ENCODE results near the gene SLC34A3. TPM values are rescaled to one million over a fixed set of nuclear protein-coding genes. Genes with fewer than 3 reads are reported as not detected.
A peak's percentile ranks its signal among the peaks of the same experiment; 100 is the strongest.

SLC34A3 gene
- polyA plus RNA-seq, 2 donors, result 1.3 to 1.6 TPM

DNA sequence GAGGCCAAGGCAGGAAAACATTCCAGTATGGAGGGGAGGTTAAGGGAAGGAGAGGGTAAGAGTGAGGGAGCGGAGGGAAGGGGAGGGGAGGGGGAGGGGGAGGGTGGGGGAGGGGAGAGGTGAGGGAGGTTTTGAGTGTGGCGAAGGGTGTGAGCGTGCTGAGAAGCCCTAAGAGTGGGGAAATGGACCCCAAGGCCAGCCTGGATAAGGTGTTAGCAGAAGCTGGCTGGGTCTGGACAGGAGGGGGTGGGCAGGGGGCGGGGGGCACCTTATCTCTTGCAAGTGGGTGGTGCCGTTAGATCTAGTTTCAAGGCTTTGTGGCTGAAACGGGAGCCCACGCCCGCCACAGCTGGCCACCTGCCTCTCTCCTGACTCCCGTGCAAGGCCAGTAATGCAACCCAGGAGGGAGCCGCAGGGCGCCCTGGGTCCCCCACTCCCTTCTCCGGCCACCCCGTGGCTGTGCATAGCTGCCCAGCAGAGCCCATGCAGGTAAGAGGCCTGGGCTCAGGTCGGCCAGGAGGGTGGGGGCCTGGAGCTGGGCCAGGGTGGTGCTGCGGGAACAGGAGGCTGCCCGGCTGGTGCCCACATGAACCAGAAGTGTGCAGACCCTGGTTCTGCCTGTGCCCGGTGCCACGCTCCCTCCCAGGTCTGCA lies 2.7 kb upstream of the SLC34A3 start:
- Histone ChIP-seq H3K9me3 (ENCODE audit: control insufficient read depth in 2 of 2, insufficient read depth in 1 of 2, low read depth in 1 of 2, low read length in 1 of 2) (no peaks in the 10 kb centered on the region), H3K27ac (ENCODE audit: low read depth in 2 of 2, low read length in 1 of 2) (peak overlapping the region; percentile 93 to 94), H3K27me3 (ENCODE audit: control insufficient read depth in 1 of 2, insufficient read depth in 2 of 2, low read length in 2 of 2) (no peaks in the 10 kb centered on the region), H3K4me3 (ENCODE audit: low read depth in 1 of 2, low read length in 2 of 2) (no peak overlapping the region), H3K36me3 (ENCODE audit: control insufficient read depth in 2 of 2, insufficient read depth in 2 of 2, low read length in 1 of 2) (peaks cover 0 to 8% of the 10 kb centered on the region in 2 donors), H3K4me1 (ENCODE audit: control insufficient read depth in 2 of 2, insufficient read depth in 2 of 2, low read length in 1 of 2) (peaks cover 3 to 21% of the 10 kb centered on the region in 2 donors)
- WGBS, 2 donors, result 31 to 36% methylated on average over 12 to 18 of the region's 18 CpGs

DNA sequence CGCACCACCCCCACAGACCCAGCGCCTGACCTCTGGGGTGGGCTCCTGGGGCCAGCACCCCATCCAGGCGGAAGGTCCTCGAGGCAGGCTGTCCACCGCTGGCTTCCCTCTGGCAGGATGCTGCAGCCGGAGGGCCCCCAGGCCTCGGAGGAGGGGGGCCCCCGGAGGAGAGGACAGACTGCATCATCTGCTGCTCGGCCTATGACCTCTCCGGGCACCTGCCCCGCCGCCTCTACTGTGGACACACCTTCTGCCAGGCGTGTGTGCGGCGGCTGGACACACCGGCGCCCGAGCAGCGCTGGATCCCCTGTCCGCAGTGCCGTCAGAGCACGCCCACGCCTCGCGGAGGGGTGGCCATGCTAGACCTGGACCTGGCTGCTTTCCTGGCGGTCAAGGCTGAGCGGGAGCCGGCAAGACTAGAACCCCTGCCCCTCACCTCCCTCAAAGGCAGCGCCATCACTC lies 2.2 kb upstream of the SLC34A3 start:
- Histone ChIP-seq H3K27me3 (ENCODE audit: control insufficient read depth in 1 of 2, insufficient read depth in 2 of 2, low read length in 2 of 2) (no peaks in the 10 kb centered on the region), H3K4me3 (ENCODE audit: low read depth in 1 of 2, low read length in 2 of 2) (no peak overlapping the region), H3K36me3 (ENCODE audit: control insufficient read depth in 2 of 2, insufficient read depth in 2 of 2, low read length in 1 of 2) (peaks cover 0 to 8% of the 10 kb centered on the region in 2 donors), H3K27ac (ENCODE audit: low read depth in 2 of 2, low read length in 1 of 2) (peak overlapping the region in 1 of 2 donors; percentile 50), H3K4me1 (ENCODE audit: control insufficient read depth in 2 of 2, insufficient read depth in 2 of 2, low read length in 1 of 2) (peaks cover 3 to 21% of the 10 kb centered on the region in 2 donors), H3K9me3 (ENCODE audit: control insufficient read depth in 2 of 2, insufficient read depth in 1 of 2, low read depth in 1 of 2, low read length in 1 of 2) (no peaks in the 10 kb centered on the region)
- WGBS, 2 donors, result 44 to 64% methylated on average over 27 to 29 of the region's 29 CpGs

DNA sequence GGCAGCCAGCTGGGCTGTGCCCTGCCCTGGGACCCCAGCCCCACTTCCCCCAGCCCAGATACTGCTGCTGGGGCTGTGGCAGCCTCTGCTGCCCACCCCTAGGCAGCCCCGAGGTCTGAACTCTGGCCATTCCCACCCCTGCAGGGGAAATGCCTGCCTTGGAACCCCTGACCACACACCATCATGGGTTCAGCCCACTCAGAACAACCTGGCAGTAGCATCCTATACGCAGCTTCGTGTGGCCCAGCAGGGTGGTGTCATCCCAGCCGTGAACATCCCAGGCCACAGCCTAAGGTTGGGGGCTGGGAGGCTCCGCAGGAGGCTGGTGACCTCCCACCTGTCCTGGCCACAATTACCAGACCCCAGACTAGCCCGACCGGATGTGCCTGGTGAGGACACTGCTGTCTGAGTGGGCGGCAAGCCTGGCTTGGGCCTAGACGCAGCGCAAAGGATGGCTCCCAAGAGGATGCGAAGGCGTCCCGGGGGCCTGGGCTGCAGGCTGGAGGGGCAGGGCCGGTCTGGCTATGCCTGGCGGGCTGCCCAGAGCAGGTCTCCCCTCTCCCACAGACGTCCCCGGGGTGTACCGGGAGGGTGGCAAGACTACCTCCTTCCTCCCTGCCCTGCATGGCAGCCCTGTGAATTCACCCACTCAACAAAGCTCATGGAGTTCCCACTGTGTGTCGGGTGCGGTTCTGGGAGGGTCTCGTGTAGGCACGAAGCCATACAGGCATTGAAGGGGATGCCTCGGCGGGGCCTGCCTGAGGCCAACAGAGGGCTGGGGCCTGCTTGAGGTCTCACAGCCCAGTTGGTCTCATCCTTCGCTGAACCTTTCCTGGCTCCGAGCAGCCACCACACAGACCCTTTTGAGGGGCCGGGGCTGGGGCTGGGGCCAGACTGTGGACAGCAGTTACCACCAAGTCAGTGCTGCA lies 1.5 kb upstream of the SLC34A3 start:
- WGBS, 2 donors, result 64 to 67% methylated on average over 27 of the region's 27 CpGs
- no peak overlapping the region for H3K4me3 ChIP-seq (ENCODE audit: low read depth in 1 of 2, low read length in 2 of 2)
- peaks cover 0 to 8% of the 10 kb centered on the region in 2 donors for H3K36me3 ChIP-seq (ENCODE audit: control insufficient read depth in 2 of 2, insufficient read depth in 2 of 2, low read length in 1 of 2)
- H3K4me1 ChIP-seq (ENCODE audit: control insufficient read depth in 2 of 2, insufficient read depth in 2 of 2, low read length in 1 of 2), result peaks cover 3 to 17% of the 10 kb centered on the region in 2 donors
- no peaks in the 10 kb centered on the region for H3K27me3 ChIP-seq (ENCODE audit: control insufficient read depth in 1 of 2, insufficient read depth in 2 of 2, low read length in 2 of 2)
- H3K9me3 ChIP-seq (ENCODE audit: control insufficient read depth in 2 of 2, insufficient read depth in 1 of 2, low read depth in 1 of 2, low read length in 1 of 2), result no peaks in the 10 kb centered on the region
- peak overlapping the region in 1 of 2 donors; percentile 1 for H3K27ac ChIP-seq (ENCODE audit: low read depth in 2 of 2, low read length in 1 of 2)

DNA sequence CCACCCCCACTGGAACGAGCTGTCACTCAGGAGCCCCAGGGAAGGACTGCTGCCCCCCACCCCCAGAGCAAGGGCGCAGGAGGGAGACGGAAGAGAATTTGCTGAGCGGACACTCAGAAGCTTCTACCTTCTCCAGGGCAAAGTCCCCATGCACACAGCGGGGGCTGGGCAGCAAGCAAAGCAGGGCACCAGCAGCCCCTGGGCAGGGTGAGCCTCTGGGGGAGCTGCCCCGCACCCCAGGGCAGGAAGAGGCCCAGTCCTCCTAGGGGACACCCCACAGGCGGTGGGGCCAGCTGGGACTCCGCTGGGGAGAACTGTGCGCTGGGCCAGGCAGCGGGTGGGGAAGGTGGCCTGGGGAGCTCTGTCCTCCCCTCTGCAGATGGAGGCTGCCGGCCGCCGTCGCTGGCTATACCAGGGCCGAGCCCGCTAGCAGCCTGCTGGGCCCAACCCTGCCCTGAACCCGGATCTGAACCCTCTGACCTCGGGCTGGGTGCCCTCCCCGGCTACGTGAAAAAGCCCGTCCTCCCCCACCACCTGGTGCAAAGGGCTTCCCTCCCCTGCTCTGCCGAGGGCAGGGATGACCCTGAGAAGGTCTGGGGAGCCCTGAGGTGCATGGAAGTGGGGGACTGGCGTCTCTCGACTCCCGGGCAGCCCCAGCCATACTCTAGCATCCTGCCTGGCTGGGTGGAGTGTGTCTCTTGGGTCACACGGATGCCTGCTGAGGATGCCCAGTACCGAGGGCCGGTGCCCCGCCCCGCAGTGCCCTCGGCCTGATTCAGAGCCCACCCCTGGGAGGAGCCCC lies 597 bp upstream of the SLC34A3 start:
- Histone ChIP-seq H3K36me3 (ENCODE audit: control insufficient read depth in 2 of 2, insufficient read depth in 2 of 2, low read length in 1 of 2) (peaks cover 0 to 8% of the 10 kb centered on the region in 2 donors), H3K27ac (ENCODE audit: low read depth in 2 of 2, low read length in 1 of 2) (no peak overlapping the region), H3K4me3 (ENCODE audit: low read depth in 1 of 2, low read length in 2 of 2) (no peak overlapping the region), H3K9me3 (ENCODE audit: control insufficient read depth in 2 of 2, insufficient read depth in 1 of 2, low read depth in 1 of 2, low read length in 1 of 2) (no peaks in the 10 kb centered on the region), H3K4me1 (ENCODE audit: control insufficient read depth in 2 of 2, insufficient read depth in 2 of 2, low read length in 1 of 2) (peaks cover 3 to 17% of the 10 kb centered on the region in 2 donors), H3K27me3 (ENCODE audit: control insufficient read depth in 1 of 2, insufficient read depth in 2 of 2, low read length in 2 of 2) (no peaks in the 10 kb centered on the region)
- 48 to 55% methylated on average over 27 to 31 of the region's 31 CpGs for WGBS, 2 donors

DNA sequence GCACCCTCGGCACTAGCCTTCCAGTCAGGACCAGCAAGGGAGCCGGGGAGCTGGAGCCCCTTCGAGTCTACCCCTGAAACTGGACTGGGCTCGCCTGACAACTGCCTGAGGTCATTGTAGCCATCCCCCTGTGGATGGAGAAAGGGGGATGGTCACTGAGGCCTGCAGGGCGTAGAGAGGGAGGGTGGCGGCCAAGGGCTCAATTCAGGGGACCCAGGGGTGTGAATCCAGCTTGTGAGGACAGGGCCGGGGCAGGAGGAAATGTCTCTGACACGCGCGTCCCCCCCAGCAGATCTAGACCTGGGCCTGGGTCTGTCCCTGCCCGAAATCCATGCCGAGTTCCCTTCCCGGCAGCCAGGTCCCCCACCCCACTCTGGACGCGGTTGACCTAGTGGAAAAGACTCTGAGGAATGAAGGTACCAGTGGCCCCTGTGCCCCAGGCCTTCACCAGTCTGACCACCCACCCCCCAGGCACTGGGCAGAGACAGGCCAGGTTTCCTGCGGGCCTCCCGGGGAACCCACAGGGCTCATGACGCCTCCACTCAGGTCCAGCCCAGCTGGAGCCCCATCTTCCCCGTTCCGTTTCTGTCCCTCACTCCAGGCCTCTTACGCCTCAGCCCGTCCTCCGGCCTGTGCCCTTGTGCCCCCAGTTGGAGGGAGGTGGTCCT lies 805 bp downstream of the SLC34A3 start:
- Histone ChIP-seq H3K4me3 (ENCODE audit: low read depth in 1 of 2, low read length in 2 of 2) (no peak overlapping the region), H3K4me1 (ENCODE audit: control insufficient read depth in 2 of 2, insufficient read depth in 2 of 2, low read length in 1 of 2) (peaks cover 6 to 12% of the 10 kb centered on the region in 2 donors), H3K27ac (ENCODE audit: low read depth in 2 of 2, low read length in 1 of 2) (no peak overlapping the region), H3K9me3 (ENCODE audit: control insufficient read depth in 2 of 2, insufficient read depth in 1 of 2, low read depth in 1 of 2, low read length in 1 of 2) (no peaks in the 10 kb centered on the region), H3K27me3 (ENCODE audit: control insufficient read depth in 1 of 2, insufficient read depth in 2 of 2, low read length in 2 of 2) (no peaks in the 10 kb centered on the region), H3K36me3 (ENCODE audit: control insufficient read depth in 2 of 2, insufficient read depth in 2 of 2, low read length in 1 of 2) (no peaks in the 10 kb centered on the region)
- WGBS, 2 donors, result 78 to 81% methylated on average over 23 of the region's 23 CpGs

DNA sequence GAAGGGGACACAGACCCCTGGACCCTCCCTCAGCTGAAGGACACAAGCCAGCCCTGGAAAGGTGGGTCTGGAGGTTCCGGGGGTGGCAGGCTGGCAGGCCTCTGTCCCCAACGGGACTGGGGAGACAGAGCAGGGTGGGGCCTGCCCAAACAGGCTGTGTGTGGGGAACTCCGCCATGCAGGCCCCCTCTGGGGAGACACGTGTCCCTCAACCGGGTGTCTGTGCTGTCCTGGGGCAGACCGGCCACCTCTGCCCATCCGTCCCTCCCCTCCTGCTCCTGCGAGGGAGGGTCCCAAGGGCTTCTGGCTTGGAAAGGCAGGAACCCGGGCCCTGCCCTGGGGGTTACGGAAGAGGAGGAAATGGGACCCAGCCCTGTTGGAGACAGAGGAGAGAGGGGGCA lies 1.4 kb downstream of the SLC34A3 start:
- H3K27ac ChIP-seq (ENCODE audit: low read depth in 2 of 2, low read length in 1 of 2), result no peak overlapping the region
- WGBS, 2 donors, result 53 to 58% methylated on average over 10 of the region's 10 CpGs
- H3K4me3 ChIP-seq (ENCODE audit: low read depth in 1 of 2, low read length in 2 of 2), result no peak overlapping the region
- peaks cover 6 to 13% of the 10 kb centered on the region in 2 donors for H3K4me1 ChIP-seq (ENCODE audit: control insufficient read depth in 2 of 2, insufficient read depth in 2 of 2, low read length in 1 of 2)
- no peaks in the 10 kb centered on the region for H3K9me3 ChIP-seq (ENCODE audit: control insufficient read depth in 2 of 2, insufficient read depth in 1 of 2, low read depth in 1 of 2, low read length in 1 of 2)
- H3K27me3 ChIP-seq (ENCODE audit: control insufficient read depth in 1 of 2, insufficient read depth in 2 of 2, low read length in 2 of 2), result no peaks in the 10 kb centered on the region
- no peaks in the 10 kb centered on the region for H3K36me3 ChIP-seq (ENCODE audit: control insufficient read depth in 2 of 2, insufficient read depth in 2 of 2, low read length in 1 of 2)

DNA sequence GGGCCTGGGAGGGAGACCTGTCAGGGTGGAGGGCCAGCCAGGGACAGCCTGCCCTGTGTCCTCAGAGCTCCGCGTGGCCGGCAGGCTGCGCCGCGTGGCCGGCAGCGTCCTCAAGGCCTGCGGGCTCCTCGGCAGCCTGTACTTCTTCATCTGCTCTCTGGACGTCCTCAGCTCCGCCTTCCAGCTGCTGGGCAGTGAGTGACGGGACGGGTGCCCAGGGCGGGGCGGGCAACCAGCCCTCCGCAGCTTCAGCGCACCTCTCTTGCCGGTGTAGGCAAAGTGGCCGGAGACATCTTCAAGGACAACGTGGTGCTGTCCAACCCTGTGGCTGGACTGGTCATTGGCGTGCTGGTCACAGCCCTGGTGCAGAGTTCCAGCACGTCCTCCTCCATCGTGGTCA lies 1.8 kb downstream of the SLC34A3 start:
- Histone ChIP-seq H3K27me3 (ENCODE audit: control insufficient read depth in 1 of 2, insufficient read depth in 2 of 2, low read length in 2 of 2) (no peaks in the 10 kb centered on the region), H3K27ac (ENCODE audit: low read depth in 2 of 2, low read length in 1 of 2) (no peak overlapping the region), H3K36me3 (ENCODE audit: control insufficient read depth in 2 of 2, insufficient read depth in 2 of 2, low read length in 1 of 2) (no peaks in the 10 kb centered on the region), H3K4me3 (ENCODE audit: low read depth in 1 of 2, low read length in 2 of 2) (no peak overlapping the region), H3K9me3 (ENCODE audit: control insufficient read depth in 2 of 2, insufficient read depth in 1 of 2, low read depth in 1 of 2, low read length in 1 of 2) (no peaks in the 10 kb centered on the region), H3K4me1 (ENCODE audit: control insufficient read depth in 2 of 2, insufficient read depth in 2 of 2, low read length in 1 of 2) (peaks cover 6 to 9% of the 10 kb centered on the region in 2 donors)
- WGBS, 2 donors, result 62 to 76% methylated on average over 24 of the region's 24 CpGs

DNA sequence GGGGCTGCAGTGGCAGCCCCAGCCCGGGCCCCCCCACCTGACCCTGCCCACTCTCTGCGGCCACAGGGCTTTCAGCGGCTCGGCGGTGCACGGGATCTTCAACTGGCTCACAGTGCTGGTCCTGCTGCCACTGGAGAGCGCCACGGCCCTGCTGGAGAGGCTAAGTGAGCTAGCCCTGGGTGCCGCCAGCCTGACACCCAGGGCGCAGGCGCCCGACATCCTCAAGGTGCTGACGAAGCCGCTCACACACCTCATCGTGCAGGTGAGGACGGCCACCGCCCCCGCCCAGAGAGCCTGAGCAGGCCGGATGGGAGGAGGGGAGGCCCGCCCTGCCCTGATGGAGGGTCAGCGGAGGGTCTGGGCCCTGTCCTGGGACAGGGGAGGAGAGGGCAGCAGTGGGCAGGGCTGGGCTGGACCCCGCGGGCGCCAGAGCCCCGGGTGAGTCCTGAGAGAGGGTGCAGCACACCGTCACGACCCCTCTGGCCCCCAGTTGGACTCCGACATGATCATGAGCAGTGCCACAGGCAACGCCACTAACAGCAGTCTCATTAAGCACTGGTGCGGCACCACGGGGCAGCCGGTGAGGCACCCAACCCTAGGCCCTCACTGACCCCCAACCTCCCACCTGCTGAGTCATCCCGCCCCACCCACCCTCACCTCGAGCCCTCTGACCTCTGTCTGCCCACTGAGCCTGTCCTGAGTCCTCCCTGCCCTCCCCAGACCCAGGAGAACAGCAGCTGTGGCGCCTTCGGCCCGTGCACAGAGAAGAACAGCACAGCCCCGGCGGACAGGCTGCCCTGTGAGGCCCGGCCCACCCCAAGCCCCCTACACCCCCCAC lies 2.7 kb downstream of the SLC34A3 start:
- no peaks in the 10 kb centered on the region for H3K9me3 ChIP-seq (ENCODE audit: control insufficient read depth in 2 of 2, insufficient read depth in 1 of 2, low read depth in 1 of 2, low read length in 1 of 2)
- no peak overlapping the region for H3K27ac ChIP-seq (ENCODE audit: low read depth in 2 of 2, low read length in 1 of 2)
- H3K4me1 ChIP-seq (ENCODE audit: control insufficient read depth in 2 of 2, insufficient read depth in 2 of 2, low read length in 1 of 2), result peaks cover 6 to 14% of the 10 kb centered on the region in 2 donors
- H3K4me3 ChIP-seq (ENCODE audit: low read depth in 1 of 2, low read length in 2 of 2), result no peak overlapping the region
- H3K36me3 ChIP-seq (ENCODE audit: control insufficient read depth in 2 of 2, insufficient read depth in 2 of 2, low read length in 1 of 2), result no peaks in the 10 kb centered on the region
- H3K27me3 ChIP-seq (ENCODE audit: control insufficient read depth in 1 of 2, insufficient read depth in 2 of 2, low read length in 2 of 2), result no peaks in the 10 kb centered on the region
- WGBS, 2 donors, result 60 to 67% methylated on average over 24 to 40 of the region's 40 CpGs
